Stimulated activated CD4-positive, alpha-beta T cell treated with anti-CD3 and anti-CD28 coated beads, Interleukin-4, amount 100 ng/mL, for 24 hours (primary cell): ENCODE results near the gene RUNDC1.
"Not testable (repeated sequence)": the region's sequence is repeated elsewhere in the genome, so short reads cannot be mapped to it uniquely, and the experiment has no call there.

Source experiments
- DNase-seq: peaks from one replicate; pipeline ENCODE4 v3.0.0-alpha.2; 2020

Gene RUNDC1

DNA sequence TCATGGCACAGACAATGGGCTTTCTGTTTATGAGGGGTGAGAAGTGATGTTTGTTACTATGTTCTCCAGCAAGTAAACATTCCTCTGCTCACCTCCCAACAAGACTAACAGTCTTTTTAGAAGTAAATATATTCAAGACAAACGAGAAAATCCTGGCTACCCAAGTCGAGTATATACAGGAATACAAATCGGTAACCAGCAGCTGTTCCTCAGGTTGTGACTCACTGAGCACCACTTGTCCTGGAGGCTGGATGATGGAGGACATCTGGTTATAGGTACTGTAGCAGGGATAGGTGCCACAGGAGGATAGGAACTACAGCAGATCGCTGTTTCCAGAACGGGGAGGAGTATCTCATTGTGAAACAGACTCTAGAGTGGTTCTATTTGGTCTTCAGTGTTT lies 12.5 kb downstream of the RUNDC1 start:
- no peak for DNase-seq

DNA sequence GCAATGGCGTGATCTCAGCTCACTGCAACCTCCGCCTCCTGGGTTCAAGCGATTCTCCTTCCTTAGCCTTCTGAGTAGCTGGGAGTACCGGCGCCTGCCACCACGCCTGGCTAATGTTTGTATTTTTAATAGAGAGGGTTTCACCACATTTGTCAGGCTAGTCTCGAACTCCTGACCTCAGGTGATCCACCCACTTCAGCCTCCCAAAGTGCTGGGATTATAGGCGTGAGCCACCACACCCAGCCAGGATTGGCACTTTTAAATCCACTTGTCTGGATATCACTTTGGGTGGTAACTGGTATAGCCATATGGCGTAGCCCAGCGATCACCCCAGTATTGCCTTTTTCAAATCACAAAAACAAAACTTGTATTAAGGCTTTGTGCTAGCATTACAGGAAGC lies 13.5 kb downstream of the RUNDC1 start:
- not testable (repeated sequence) for DNase-seq

DNA sequence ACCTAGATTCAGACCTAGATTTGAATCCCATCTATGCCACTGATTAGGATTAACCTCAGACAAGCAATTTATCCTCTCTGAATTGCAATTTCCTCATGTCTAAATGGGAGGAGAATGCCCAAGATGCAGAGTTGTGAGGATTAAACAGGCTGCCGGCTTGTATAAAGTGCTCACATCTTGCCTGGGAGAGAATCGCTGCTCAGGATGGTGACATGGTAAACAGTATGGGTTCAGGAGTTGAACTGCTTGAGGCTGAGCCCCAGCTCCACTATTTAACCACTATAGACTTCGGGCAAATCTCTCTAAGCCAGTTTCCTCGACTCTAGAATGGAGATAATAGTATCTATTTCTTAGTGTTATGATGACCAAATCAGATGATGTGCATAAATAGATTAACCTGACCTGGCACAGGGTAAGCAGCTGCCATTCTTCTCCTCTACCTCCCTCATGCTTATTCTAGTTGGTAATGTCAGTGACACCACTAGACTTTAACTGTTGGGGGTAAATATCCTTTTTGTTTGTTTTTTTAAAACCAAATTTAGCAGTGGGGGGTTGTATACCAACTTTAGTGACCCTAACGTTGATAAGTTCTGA lies 17.1 kb downstream of the RUNDC1 start:
- DNase-seq, result no peak

DNA sequence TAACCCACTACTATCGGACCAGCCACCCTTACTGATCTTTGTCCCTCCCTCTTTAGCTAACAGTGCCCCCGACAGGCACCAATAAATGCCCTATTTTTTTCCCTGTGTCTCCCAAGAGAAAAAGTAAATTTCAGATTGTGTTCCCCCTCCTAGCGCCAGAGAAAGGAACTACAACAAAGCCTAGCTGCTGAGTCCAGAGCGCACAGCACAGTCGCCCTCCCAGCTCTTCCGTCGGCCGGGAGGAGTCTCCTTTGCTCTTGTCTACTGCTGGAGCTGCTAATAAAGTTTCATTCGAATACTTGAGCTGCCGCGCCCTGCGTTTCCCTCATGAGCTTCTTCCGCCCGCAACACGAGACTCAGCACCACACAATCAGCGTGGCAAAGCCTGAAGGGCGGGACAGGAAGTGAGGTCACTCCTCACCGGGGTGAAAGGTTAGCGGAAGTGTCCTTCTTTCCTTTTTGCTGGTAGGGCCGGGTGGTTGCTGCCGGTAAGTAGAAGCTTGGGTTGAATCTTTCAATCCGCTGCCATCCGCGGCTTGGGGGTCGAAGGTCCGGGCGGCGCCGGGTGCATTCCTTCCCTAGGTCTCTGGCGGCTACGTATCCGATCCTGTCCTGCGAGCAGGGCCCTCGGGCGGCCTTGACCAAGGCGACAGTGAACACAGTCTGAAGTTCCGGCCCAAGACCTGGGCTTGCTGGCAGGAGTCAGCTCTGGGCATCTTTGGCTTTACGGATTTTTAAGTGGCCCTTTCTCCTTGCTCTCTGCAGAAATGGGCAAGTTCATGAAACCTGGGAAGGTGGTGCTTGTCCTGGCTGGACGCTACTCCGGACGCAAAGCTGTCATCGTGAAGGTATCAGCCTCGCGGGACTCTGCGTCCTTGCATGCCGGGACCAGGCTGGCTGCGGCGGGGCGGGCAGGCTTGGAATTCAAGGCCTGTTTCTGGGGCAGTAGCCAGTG lies 17.9 kb downstream of the RUNDC1 start, which contains the start of gene RPL27:
TSS of gene RPL27 (plus strand) at position 436 of the 955 bp plus-strand sequence. CDS start at position 768, 332 bp downstream.
- DNase-seq, result peak; percentile 97

DNA sequence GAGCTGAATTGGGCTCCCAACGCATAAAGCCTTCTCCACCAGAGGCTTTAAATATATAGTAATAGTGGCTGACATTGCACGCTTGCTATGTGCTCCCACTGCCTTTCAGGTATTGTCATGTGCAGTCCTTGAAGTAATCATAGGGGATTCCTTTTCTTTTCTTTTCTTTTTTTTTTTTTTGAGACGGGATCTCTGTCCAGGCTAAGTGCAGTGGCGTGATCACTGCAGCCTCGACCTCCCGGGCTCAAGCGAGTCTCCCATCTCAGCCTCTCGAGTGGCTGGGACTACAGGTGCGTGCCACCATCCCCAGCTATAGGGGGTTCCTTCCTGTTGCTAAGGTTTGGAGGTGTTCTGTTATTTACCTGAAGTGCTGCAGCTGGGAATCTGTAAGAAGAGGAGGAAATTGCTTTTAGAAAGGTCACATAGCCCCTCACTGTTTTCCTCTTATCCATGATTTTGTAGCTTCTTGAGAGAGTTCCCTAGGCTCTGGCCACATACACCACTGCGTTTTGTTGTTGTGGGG lies 18.7 kb downstream of the RUNDC1 start:
- no peak for DNase-seq

DNA sequence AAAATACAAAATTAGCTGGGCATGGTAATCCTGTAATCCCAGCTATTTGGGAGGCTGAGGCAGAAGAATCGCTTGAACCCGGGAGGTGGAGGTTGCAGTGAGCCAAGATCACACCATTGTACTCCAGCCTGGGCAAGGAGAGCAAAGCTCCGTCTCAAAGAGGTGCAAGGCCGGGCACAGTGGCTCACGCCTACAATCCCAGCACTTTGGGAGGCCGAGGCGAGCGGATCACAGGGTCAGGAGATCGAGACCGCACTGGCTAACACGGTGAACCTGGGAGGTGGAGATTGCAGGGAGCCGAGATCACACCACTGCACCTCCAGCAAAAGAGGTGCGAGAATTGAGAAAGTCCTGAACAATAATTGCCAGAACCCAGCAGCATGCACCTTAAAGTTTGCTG lies 20.5 kb downstream of the RUNDC1 start:
- DNase-seq, result not testable (repeated sequence)

DNA sequence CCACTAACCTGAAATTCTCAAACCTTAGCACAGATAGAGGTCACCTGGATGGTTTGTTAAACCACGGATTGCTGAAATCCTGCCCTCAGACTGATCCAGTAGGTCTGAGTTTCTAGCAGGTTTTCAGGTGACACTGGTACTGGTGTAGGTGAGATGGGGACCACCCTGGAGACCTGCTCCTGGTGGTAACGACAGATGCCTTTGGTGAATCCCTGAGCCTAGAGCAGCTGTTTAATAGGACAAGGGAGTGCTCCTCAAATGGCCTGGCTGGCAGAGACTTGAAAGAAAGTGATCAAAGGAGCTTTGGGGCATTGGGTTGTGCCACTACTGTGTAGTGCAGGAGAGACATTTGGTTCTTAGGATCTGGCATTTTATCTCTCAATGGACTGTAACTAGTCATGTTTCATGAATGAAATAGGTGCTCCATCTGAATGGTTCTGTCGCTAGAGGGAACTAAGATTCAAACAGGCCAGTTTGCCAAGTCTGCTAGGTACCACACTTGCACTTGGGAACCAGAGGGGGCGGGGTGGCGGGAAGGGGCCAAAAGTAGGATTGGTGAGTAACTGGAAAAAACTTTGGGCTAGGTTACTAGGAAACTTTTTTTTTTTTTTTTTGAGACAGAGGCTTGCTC lies 23.3 kb downstream of the RUNDC1 start:
- no peak for DNase-seq

DNA sequence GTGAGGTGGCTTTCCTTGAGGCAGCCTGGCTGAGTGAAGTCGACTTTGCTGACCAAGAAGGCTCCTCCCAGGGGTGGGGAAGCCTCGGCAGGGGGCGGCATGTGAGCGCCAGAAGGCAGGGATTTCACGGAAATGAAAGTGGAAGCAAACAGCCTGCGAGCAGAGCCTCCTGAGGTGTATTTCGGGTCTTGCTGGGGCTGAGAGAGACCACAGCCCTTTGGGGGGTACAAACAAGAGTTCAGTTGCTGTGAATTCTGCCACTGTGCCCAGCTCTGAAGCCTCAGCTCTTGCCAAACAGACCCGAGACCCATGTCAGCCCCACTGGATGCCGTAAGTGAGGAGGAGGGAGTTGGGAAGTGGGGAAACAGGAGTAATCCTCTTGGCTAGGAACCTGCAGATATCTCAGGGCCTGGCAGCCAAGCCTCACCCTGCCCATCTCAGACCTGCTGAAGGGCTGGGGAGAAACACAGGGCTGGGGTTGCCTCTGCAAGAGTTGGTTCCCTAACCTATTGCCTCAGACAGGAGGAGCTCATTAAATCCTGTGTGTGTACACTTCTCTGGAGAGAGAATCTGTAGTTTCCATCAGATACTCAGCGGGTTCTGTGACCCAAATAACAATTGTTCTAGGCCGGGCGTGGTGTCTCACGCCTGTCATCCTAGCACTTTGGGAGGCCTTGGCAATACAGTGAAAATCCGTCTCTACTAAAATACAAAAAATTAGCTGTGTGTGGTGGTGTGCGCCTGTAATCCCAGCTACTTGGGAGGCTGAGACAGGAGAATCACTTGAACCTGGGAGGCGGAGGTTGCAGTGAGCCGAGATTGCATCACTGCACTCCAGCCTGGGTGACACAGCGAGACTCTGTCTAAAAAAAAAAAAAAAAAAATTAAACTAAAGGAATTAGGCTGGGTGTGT lies 26.5 kb downstream of the RUNDC1 start, which contains the start of gene IFI35:
TSS of gene IFI35 (plus strand) at position 146 of the 913 bp plus-strand sequence. CDS start at position 310, 164 bp downstream.
- DNase-seq, result peak; percentile 89

DNA sequence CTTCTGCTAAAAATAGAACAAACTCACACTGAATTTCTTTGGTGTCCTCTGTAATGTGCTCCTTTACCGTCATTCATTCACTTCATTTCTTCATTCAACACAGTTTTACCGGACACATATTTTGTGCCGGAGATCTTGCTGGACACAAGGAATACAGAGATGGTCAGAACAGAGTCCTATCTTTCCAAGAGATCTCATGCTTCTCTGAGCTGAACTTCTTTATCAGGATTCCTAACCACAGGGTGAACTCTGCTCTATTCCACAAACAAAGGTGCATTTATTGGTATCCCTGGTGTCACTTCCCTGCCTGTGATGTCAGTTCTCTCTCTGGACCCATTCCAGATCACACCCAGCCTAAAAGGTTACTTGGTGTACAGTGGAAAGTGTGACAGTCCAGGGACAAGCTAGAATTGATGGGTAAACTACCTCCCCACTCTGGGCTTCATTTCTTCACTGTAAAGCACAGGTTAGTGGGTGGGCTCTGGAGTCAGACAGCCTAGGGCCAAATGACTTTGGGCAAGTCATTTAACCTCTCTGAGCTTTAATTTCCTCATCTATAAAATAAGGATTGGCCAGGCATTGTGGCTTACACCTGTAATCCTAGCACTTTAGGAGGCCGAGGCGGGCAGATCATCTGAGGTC lies 30.4 kb downstream of the RUNDC1 start:
- no peak for DNase-seq

DNA sequence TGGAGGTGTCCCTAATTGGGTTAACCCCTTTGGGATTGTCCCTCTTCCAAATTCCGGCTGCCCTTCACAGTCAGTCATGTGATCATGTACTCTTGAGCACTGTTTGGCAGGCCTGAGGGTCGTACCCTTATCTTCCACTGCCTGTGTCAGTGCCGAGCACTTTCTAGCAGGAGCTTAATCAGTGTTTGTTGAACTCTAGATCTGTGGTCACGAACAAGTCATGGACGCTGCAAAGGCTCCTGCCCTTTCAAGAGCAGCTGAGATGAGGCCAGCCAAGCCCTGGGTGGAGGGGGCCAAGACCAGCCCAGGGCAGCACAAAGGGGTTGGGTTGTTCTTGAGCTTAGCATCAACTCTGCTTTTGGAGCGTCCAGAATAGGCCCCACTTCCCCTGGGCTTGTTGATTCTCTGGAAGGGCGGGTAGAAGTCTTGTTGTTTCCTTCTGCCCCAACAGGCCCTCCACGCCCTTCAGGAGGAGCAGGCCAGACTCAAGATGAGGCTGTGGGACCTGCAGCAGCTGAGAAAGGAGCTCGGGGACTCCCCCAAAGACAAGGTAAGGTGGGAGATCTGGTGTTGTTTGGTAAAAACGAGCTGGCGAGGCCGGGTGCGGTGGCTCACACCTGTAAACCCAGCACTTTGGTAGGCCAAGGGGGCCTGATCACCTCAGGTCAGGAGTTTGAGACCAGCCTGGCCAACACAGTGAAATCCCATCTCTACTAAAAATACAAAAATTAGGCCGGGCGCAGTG lies 31.5 kb downstream of the RUNDC1 start:
- no peak for DNase-seq

DNA sequence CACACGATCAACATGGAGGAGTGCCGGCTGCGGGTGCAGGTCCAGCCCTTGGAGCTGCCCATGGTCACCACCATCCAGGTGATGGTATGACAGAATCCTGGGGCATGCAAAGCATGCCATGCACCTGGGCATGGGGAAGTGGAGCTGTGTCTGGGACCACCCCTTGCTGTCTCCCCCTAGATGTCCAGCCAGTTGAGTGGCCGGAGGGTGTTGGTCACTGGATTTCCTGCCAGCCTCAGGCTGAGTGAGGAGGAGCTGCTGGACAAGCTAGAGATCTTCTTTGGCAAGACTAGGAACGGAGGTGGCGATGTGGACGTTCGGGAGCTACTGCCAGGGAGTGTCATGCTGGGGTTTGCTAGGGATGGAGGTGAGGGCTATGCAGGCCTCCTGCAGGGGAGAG lies 32.9 kb downstream of the RUNDC1 start:
- no peak for DNase-seq

DNA sequence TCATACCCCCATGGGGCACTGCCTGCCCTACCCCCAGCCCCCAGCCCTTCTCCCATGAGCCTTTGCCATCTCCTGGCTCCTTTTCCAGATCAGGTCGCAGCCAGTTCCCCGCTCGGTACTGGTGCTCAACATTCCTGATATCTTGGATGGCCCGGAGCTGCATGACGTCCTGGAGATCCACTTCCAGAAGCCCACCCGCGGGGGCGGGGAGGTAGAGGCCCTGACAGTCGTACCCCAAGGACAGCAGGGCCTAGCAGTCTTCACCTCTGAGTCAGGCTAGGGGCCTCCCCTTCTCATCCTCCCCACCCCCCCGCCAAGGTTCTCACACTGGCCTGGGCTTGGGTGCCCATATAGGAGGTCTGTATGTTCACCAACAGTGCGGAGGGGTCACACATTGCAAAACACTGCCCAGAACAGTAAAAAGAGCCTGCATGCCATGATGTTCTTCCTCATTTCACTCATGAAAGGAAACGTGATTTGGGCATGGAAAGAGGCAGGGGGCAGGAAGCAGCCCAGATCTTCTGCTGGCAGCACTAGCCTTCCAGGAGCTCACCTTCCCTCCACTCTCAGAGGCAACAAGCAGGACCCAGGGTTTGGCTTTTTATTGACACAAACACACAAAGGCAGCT lies 33.8 kb downstream of the RUNDC1 start:
- DNase-seq, result no peak

DNA sequence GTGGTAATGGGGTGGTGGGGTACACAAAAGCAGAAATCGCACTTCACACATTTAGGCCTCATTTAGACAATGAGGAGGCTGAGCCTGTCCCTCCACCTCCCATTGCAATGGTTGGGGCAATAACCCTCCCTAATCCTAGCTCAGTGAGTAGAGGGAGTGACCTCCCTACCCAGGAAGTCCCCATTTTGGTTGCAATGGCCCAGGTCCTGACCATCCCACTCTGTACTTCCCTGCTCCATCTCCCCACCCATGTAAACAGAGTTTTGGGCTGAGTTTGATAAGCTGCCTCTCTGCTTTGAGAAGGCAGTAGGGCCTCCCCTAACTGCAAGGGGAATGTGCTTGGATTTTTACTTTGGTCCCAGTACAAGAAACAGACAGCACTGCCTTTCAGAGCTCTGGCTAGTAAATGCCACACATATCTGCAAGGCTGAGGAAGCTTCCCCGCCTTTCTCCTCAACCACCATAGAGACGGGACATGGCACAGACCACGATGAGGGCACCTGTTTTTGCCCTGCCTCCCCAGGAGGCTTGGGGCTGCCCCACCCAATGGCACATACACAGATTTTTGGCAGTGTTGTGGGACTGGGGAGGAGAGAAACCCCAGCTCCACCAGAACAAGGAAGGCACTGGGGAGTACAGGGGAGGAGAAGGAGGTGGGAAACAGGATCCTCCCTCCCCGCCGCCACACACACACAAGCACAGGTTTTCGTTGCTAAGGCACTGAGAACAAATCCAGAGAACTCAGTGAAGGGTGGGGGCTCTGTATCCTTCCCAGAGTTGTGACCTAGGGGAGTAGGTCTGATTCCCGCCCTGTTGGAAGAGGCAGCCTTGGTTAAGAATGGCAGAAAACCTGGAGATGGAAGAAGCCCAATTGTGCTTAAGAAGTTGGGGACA lies 34.5 kb downstream of the RUNDC1 start:
- DNase-seq, result no peak

DNA sequence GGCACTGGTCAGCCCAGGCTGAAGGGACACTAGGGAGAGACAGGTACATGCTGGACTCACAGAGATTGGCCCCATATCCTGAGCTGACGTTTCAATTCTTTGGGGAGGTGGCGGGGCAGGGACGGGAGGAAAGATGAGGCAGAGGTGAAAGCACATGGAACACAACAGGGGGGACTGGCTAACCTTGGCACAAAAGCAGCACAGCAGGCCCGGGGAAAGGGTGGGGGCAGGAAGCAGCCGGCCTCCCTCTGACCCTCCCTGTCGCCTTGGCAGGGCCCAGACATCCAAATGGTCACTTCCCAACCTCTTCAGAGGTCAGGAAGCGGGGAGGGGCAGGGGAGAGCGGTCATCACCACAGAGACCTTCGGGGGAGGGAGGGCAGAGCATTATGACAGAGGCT lies 35.2 kb downstream of the RUNDC1 start:
- no peak for DNase-seq

DNA sequence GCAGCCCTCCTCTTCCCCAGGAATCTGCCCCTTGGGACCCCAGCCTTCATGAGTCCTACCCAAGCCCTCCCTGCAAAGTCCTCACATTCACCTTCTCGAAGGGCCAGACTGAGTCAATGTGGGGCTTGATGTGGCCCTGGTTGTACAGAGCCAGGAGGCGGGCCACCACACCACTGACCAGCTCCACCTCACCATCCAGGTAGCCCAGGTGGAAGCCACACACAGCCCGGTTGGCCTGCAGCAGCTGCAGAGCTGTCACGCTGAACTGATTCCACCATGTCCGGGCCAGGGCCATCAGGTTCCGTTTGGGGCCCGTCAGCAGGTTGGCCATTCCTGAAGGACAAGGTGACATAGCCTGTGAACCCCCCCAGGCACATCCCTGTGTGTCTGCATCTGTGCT lies 35.9 kb downstream of the RUNDC1 start:
- no peak for DNase-seq

DNA sequence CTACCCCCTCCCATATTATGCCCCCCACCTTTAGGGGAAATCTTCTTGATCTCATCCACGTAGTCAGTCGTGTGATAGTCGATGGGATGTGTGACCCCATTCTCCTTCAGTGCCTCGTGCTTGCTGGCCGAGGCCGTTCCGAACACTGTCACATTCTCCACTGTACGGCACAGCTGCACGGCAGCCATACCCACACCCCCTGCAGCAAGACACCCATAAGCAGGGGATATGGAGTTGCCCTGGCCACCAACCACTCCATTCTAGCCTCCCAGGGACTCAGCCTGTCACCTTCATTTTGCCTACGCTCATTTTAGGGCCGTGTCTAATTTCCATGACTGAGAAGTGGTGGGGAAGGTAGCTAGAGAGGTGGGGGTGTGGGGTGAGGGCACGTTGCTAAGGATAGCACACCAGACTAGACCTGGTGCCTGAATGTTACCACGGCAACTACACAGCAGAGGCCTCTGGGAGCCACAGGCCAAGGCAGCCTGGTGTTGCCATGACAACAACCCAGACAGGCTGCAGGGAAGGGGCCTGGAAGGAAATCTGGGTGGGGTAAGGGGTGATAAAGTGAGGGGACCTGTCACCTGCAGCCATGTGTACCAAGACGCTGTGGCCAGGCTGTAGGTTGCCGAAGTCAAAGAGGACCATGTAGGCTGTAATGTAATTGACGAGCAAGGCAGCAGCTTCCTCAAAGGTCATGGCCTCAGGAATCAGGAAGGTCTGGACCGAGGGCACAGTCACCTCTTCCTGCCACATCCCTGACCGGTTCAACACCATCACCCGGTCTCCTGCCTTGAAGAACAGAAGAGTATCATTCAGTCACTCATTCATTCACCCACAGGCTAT lies 37.9 kb downstream of the RUNDC1 start:
- DNase-seq, result no peak

DNA sequence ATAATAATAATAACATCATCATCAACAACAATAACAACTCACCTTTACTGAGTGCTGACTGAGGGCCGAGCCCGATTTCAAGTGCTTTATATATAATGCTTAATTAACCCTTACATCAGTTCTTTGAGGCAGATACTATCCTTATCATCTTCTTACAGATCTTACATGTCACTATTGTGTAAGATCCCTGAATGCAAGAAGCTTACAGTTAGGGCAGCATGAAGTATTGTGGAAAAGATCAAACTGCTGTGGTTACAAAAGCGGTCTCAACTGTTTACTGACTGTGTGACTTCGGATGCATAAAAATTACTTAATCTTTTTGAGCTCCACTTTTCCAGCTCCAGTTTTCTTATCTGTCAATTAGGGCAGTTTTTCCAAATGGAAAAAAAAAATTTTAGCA lies 38.6 kb downstream of the RUNDC1 start:
- DNase-seq, result no peak

DNA sequence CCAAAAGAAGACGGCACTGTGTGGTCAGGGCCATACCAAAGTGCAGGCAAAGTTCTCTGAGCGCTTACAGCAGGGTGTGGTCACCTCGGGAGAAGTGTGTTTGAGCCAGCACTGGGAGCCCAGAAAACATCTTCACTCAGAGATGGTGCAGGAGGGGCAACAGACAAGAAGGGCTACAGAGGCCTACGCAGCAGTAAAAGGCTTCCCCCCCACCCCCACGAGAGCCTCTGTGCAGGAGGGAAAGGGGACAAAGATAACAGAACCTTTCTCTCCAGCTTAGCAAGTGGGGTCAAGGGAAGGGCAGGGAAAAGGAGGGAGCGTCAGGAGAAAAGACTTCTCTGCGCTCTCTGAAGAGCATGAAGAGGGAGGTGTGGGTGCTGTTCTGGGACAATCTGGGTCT lies 39.1 kb downstream of the RUNDC1 start:
- DNase-seq, result no peak
